ENCODE data around the gene PDXP.
"Not testable (repeated sequence)": the region's sequence is repeated elsewhere in the genome, so short reads cannot be mapped to it uniquely, and the experiment has no call there.

Gene PDXP

DNA sequence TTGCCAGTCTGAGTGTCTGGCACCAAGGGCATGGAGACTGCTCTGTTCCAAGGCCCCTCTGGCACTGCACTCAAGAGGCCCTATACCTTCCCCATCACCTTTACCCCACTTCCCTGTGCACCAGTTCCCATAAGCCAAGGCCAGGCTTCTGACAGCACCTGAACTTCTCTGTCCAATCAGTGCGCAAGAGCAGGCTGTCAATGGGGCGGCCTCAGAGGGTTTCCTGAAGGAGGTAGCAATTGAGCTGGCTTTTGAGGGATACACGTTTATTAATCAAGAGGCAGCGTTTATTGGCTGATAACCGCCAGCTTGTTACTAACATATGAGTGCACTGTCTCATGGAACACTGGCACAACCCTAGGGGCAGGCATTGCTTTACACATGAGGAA lies 17.0 kb upstream of the PDXP start:
- intact Hi-C loops (cut with DNase I), result loop anchor here (5.0 to 10.0 kb wide), 2 partner anchors 46 to 93 kb away; partner anchors contain the start of gene NOL12
- DNase-seq, result no peak

DNA sequence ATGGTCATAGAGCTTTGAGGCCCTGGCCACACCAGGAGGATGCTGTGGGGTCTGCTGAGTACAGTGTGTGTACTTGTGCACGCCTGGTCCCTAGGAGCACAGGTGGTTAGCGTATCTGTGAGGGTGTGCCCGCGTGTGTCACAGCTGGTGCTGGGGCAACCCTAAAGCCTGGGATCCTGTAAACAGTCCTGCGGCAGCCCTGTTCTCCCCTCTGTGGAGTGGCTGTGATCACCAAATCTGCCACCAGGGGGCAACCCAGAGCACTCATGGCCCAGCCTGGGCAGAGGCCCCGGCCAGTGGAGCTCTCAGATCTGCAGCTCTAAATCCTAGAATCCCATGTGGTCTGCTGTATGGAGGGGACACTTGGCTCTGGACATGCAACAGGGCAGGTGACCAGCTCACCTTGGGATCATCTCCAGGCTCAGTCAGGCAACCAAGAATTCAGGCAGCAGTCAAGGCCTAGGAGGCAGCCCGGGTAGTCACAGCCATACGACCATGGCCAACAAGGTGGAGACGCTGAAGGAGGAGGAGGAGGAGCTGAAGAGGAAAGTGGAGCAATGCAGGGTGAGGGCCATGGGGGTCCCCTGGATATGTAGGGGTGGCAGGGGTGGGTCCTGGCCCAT lies 15.2 kb upstream of the PDXP start:
- DNase-seq, result peak; percentile 74 to 98 (median 92)
- intact Hi-C loops (cut with DNase I), result loop anchor here (5.0 to 10.0 kb wide), 2 partner anchors 44 to 91 kb away; partner anchors contain the start of gene NOL12

DNA sequence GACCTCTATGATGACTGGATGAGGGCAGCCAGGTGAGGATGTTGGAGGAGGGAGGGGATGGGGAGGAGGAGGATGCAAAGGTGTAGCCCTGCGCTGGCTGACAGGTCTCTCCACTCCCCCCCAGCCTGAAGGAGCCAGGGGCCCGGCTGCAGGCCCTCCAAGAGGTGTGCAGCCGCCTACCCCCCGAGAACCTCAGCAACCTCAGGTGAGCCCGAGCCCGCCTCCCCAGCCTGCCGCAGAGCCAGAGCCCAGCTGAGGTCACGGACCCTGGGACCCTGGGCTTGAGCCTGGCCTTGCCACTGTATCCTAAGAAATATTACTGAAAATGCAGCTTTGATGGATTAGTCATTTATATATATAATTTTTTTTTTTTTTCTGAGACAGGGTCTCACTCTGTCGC lies 11.2 kb upstream of the PDXP start:
- intact Hi-C loops (cut with DNase I), result loop anchor here (10.0 kb wide), 1 partner anchor 87 kb away; no protein-coding TSS in a partner anchor

DNA sequence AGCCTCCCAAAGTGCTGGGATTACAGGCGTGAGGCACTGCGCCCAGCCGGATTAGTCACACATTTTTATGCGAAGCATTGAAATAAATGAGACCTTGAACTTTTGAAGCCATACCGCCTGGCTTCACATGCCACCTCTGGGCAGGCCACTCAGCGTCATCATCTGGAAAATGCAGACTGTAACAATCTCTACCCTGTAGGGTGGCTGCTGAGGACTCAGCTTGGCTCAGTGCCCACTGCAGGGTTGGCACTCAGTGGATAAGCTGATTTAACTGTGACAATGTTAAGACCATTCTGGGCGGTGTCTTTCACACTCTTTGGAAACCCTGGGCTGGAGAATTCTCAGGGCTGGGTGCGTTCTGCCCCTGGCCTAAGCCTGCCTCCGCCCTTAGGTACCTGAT lies 10.6 kb upstream of the PDXP start:
- intact Hi-C loops (cut with DNase I), result loop anchor here (10.0 kb wide), 1 partner anchor 87 kb away; no protein-coding TSS in a partner anchor
- DNase-seq, result no peak

More for the DNA sequence above, 11.2 kb upstream of the PDXP start:
- no peak for DNase-seq

DNA sequence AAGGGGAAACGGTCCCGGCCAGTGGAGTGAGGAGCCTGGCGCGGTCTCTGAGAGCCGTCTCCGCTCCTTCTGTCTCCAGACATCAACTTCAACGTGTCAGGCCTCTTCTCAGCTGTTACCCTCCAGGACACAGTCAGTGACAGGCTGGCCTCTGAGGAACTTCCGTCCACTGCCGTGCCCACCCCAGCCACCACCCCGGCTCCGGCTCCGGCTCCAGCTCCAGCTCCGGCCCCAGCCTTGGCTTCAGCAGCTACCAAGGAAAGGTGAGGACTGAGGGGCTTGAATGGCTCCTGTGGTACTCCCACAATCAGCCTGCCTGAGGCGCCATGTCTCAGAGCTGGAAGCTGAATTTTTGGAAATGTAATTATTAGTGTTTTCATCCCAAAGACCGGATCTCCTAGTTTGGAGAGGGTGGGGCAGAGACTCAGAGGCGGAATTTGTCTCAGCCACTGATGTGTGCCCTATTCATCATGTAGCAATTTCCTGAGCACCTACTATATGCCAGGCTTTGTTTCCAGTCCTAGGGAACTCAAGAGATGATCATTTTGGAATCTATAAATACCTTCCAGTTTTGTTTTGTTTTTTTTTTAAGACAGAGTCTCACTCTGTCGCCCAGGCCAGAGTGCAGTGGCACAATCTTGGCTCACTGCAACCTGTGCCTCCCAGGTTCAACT lies 7.9 kb upstream of the PDXP start:
- no peak for DNase-seq
- intact Hi-C loops (cut with DNase I), result no loop called here

DNA sequence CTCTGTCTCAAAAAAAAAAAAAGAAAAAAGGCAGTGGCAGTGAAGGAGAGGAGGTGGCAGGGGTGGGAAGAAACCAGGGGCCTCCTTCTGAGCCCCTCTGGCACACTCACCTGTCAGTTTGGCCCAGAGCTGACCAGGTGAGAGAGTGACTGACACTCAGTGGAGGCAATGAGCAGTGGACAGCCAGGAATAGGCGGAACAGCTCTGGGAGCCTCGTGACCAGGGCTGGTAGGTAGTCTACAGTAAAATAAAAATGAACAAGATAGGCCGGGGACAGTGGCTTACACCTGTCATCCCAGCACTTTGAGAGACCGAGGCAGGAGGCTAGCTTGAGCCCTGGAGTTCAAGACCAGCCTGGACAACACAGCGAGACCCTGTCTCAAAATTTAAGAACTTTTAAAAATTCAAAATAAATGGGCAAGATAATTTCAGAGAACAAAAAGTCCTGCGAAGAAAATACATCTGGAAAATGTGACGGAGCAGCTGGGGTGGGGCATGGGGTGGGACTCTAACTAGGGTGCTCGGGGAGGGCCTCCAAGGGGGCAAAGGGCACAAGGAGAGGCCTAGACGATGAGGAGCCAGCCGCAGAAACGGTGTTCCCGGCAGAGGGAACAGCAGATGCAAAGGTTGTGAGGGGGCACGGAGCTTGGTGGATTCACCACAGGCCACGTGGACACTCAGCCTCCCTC lies 3.8 kb upstream of the PDXP start:
- intact Hi-C loops (cut with DNase I), result no loop called here
- DNase-seq, result no peak

DNA sequence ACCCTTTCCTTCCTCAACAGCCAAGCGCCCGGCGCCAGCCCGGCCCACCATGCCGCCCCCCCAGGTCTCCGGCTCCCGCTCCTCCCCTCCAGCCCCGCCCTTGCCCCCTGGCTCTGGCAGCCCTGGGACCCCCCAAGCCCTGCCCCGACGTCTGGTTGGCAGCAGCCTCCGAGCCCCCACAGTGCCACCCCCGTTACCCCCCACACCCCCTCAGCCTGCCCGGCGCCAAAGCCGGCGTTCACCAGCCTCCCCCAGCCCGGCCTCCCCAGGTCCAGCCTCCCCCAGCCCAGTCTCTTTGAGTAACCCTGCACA lies 3.3 kb upstream of the PDXP start:
- intact Hi-C loops (cut with DNase I), result no loop called here
- no peak for DNase-seq

DNA sequence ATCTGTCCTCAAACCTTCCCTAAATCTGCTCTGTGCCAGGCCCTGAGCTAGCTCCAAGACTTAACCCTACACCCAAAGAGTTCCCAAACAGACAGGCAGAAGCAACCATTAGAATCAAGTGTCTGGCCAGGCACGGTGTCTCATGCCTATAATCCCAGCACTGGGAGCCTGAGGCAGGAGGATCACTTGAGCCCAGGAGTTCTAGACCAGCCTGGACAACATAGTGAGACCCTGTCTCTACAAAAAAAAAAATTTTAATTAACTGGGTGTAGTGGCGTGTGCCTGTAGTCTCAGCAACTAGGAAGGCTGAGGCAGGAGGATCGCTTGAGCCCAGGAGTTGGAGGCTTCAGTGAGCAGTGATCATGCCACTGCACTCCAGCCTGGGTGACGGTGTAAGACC lies 1.9 kb upstream of the PDXP start:
- DNase-seq; intact Hi-C loops (cut with DNase I): not testable (repeated sequence)

DNA sequence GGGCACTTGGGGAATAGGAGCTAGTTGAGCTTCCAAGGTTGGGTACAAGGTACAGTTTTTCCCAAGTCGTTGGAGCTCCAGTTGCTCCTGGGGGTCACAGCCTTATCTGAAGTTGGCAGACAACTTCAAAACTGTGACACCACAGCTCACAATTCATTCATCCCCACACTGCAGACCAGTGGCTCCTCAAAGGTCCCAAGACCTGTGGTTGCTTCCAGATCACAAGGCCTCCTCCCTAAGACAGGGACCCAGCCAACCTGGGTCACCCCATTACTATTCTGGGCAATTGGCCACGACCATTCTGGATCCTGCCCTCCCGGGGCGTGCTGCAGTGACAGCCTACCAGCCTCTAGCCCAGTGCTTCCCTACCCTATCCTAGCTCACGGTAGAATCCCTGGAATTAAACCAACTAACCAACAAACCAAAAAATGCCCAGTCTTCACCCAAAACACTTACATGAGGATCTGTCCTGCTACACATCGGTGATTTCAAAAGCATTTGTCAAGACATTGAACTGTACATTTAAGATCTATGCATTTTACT lies 862 bp upstream of the PDXP start:
- intact Hi-C loops (cut with DNase I), result no loop called here
- no peak for DNase-seq

DNA sequence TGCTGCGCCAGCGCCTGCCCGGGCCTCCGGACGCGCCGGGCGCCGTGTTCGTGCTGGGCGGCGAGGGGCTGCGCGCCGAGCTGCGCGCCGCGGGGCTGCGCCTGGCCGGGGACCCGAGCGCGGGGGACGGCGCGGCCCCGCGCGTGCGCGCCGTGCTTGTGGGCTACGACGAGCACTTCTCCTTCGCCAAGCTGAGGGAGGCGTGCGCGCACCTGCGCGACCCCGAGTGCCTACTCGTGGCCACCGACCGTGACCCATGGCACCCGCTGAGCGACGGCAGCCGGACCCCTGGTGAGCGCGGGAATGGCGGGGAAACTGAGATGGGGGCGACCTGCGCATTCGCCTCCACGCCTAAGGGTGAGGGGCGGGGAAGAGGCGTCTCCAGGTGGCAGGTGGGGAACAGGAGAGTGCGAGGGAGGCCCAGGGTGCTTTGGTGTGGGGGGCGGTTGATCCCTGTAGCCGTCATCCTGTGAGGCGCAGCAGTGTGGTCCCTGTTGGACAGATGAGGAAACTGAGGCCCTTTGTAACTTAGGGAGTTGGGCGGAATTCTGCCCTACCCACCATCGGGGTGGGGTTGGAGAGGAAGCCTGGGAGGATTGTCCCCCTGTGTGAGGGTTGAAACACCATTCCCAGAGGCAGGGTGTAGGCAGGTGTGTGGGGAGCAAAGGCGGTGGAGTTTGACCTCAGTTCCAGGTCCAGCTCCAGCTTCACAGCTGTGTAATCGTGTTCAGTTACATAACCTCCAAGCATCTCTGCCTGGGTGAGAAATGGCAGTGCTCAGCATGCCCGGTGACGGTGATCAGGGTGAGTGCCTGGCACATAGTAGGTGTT lies 758 bp downstream of the PDXP start:
- intact Hi-C loops (cut with DNase I), result no loop called here
- peak in 2 of 10 donors; percentile 40 to 87 for DNase-seq

DNA sequence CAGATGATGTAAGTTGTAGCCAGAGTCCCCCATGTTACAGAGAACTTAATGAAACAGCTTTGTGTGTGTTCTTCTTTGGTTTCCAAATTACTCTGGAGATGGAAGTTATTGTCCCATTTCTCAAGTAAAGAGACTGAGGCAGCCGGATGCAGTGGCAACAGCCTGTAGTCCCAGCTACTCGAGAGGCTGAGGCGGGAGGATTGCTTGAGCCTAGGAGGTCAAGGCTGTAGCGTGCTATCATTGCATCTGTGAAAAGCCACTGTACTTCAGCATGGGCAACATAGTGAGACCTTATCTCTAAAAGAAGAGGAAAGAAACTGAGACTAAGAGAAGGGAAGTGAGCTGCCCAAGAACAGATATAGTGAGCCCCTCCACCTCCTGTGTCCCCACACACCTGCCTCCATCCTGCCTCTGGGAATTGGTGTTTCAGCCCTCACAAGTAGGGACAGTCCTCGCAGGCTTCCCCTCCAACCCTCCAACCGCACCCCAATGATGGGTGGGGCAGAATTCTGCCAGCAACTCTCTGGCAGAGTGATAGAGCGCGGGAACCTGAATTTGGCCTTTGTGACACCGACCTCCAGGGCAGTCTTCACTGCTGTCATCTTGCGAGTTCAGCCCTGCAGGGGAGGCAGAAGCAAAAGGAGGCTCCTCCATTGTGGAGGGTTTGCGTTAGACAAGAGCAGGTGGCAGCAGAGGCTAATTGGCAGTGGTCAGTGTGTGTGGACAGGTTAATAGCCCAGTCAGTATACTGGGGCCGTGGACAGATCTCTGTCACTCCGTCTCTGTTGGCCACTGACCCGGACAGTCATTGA lies 1.6 kb downstream of the PDXP start:
- intact Hi-C loops (cut with DNase I), result loop anchor here (10.0 kb wide), 1 partner anchor 135 kb away; no protein-coding TSS in a partner anchor
- no peak for DNase-seq

DNA sequence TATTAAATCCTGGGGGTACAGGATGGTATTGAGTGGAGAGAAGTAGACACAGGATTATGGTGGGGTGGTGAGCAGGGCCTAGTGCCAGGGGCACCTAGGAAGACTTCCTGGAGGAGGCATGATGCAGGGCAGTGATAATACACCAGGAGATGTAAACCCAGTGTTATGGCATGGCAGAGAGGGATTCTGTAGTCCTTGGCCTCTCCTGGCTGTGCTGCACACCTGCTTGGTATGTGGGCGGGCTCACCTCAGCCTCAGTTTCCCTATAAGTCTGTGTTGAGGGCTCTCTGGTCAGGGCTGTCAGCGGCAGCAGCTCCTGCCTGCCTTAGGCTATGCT lies 2.2 kb downstream of the PDXP start:
- intact Hi-C loops (cut with DNase I), result loop anchor here (10.0 kb wide), 1 partner anchor 134 kb away; no protein-coding TSS in a partner anchor
- DNase-seq, result no peak

DNA sequence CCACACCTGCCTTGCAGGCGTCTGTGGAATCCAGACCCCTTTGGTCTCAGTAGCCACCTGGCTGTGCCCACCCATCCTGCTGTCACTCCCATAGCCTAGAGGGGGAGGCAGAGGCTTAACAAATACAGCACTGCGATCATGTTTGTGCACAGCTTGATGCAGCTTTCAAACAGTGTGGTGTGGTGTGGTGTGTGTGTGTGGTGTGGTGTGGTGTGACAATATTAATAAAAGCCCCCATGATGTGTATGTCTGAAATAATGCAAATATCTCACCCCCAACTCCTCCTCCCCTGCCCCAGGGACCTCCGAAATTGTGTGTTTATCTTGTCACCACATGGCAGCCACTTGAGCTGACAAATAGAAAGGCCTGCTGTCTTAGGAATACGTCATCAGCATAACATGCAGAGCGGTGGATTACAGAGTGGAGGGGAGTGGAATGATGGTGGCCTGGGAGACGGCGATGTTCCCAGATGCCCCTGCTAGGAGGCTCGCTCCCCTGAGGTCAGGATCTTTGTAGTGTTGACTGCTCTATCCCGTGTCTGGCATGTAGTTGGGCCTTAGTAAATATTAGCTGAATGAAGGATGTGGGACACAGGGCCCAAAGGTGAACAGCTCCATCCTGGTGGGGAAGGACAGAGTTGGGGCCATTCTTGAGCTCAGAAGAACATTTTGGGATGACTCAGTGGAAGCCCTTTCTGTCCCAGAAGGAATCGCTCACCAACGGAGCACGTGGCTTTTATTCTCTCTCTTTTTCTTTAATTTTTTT lies 2.8 kb downstream of the PDXP start:
- DNase-seq, result peak in 2 of 10 donors; percentile 37 to 42
- intact Hi-C loops (cut with DNase I), result loop anchor here (10.0 kb wide), 1 partner anchor 133 kb away; no protein-coding TSS in a partner anchor

DNA sequence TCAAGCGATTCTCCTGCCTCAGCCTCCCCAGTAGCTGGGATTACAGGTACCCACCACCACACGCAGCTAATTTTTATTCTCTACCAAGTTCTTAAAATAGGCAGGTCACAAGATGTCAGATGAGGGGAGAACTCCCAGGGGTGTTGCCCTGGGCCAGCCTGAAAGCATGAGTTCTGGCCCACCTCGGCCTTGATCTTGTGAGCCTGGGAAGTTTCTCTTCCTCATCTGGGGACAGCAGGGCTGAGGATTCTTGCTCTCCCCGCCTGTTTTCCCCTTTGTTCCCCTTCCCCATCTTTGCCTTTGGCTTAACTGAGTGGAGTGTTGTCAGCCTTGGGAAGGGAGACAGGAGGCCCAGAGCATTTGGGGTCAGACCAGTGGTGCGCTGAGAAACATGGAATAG lies 3.5 kb downstream of the PDXP start:
- intact Hi-C loops (cut with DNase I), result loop anchor here (10.0 kb wide), 1 partner anchor 133 kb away; no protein-coding TSS in a partner anchor
- DNase-seq, result no peak

DNA sequence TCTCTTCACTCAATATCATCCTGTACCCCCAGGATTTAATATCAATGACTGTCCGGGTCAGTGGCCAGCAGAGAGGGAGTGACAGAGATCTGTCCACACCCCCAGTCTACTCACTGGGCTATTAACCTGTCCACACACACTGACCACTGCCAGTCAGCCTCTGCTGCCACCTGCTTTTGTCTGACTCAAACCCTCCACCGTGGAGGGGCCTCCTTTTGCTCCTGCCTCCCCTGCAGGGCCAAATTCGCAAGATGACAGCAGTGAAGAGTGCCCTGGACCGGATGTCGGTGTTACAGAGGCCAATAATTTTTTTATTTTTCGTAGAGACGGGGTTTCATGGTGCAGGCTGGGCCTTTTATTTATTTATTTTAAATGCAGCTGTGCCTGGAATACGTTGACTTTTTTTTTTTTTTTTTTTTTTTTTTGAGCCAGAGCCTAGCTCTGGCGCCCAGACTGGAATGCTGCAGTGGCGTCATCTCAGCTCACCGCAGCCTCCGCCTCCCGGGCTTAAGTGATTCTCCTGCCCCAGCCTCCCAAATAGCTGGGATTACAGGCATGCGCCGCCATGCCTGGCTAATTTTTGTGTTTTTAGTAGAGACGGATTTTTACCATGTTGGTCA lies 5.1 kb downstream of the PDXP start:
- no peak for DNase-seq
- intact Hi-C loops (cut with DNase I), result loop anchor here (10.0 kb wide), 1 partner anchor 131 kb away; no protein-coding TSS in a partner anchor

DNA sequence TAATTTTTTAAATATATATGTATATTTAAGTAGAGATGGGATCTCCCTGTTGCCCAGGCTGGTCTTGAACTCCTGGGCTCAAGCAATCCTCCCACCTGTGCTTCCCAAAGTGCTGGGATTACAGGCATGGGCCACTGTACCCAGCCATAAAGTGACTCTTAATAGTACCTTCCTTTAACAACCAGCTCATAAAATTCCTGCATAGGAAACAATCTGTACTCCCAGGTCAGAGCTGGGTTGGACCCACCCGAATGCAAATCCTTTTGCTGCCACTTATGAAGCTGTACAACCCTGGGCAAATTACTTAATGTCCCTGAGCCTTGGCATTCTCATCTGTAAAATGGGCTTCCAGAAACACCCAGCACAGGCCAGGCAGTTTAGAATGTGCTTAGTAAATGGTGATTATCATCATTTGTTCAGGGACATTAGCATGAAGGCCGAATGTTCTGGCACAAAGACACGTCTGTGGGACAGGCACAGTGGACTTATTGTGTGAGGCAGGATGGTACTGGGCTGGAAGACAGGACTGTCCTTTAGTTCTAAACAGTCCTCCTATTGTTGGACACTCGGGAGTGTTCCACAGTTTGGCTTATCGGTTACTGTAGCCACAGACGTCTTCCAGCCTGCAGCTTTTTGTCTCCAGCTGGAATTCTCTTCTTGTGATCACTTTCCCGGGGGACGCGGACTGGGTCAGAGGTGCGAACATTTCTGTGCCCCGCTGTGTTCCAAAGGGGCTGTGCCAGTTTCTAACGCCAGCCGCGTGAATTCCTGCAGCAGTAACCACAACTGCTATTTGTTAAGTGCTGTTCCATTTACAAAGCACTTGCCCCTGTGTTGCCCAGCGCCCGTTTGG lies 6.0 kb downstream of the PDXP start:
- intact Hi-C loops (cut with DNase I), result loop anchor here (10.0 kb wide), 1 partner anchor 130 kb away; no protein-coding TSS in a partner anchor
- peak in 7 of 10 donors; percentile 60 to 93 (median 76) for DNase-seq

DNA sequence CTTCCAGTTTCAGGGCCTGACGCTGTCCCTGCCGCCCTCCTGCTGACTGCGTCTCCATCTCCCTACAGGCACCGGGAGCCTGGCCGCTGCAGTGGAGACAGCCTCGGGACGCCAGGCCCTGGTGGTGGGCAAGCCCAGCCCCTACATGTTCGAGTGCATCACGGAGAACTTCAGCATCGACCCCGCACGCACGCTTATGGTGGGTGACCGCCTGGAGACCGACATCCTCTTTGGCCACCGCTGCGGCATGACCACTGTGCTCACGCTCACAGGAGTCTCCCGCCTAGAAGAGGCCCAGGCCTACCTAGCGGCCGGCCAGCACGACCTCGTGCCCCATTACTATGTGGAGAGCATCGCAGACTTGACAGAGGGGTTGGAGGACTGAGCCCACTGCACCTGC lies 7.0 kb downstream of the PDXP start:
- intact Hi-C loops (cut with DNase I), result loop anchor here (10.0 kb wide), 1 partner anchor 129 kb away; no protein-coding TSS in a partner anchor
- DNase-seq, result no peak
